ENCODE data around the gene MID1. TPM values are rescaled to one million over a fixed set of nuclear protein-coding genes. Genes with fewer than 3 reads are reported as not detected.

The MID1 gene
- polyA plus RNA-seq, 3 donors: 0.05 to 0.10 TPM; not detected in 1

- Histone ChIP-seq H3K4me3 (replicated peaks in 1 of 3; ENCODE audit: low read depth in 2 of 3, low read length in 3 of 3) (no peak overlapping the region), H3K79me2 (ENCODE audit: insufficient read depth, low read length) (no peaks in the 10 kb centered on the region), H3K9ac (ENCODE audit: insufficient read depth, low read length, poor library complexity, severe bottlenecking) (no peak overlapping the region), H2AFZ (ENCODE audit: insufficient read depth, low read depth, low read length, poor library complexity, severe bottlenecking) (no peak overlapping the region), H3K4me1 (ENCODE audit: control insufficient read depth in 1 of 2, insufficient read depth in 2 of 2, low read length in 2 of 2) (no peaks in the 10 kb centered on the region), H3K9me3 (replicated peaks in 1 of 2; ENCODE audit: control insufficient read depth in 1 of 2, insufficient read depth in 1 of 2, low read length in 2 of 2) (no peaks in the 10 kb centered on the region), H3K27me3 (ENCODE audit: control insufficient read depth in 2 of 2, insufficient read depth in 2 of 2, low read length in 2 of 2) (no peaks in the 10 kb centered on the region), H4K20me1 (ENCODE audit: insufficient read depth, low read length) (no peaks in the 10 kb centered on the region), H3K27ac (ENCODE audit: low read depth in 1 of 2, low read length in 2 of 2) (no peak overlapping the region), H3K4me2 (replicated peaks; ENCODE audit: extremely low read depth, low read length, poor library complexity, severe bottlenecking) (no peak overlapping the region), H3K36me3 (replicated peaks in 1 of 2; ENCODE audit: control insufficient read depth in 1 of 2, insufficient read depth in 2 of 2, low read length in 2 of 2) (no peaks in the 10 kb centered on the region)
- Mint-ChIP-seq H3K27ac (no peak overlapping the region), H3K36me3 (no peaks in the 10 kb centered on the region), H3K4me1 (no peaks in the 10 kb centered on the region), H3K9me3 (peaks cover 0 to 2% (median 0%) of the 10 kb centered on the region in 7 donors), H3K27me3 (ENCODE audit: low read depth in 3 of 3) (peaks cover 0 to 1% (median 0%) of the 10 kb centered on the region in 3 donors), H3K4me3 (no peak overlapping the region)
- WGBS (ENCODE audit: insufficient coverage): no CpG with 5 or more reads among the region's 1 CpG
- intact Hi-C loops (cut with micrococcal nuclease): no loop called here
- DNase-seq: no peak
- TF ChIP-seq CTCF (IDR thresholded peaks at IDR 0.05): no peak
These were observed 88.5 kb downstream of the MID1 start for GRCh38 chrX:10531927-10532326.

GRCh38 chrX:10529344-10529743 lies 91.0 kb downstream of the MID1 start:
- no CpG with 5 or more reads among the region's 4 CpGs for WGBS (ENCODE audit: insufficient coverage)
- Histone ChIP-seq H3K79me2 (ENCODE audit: insufficient read depth, low read length) (no peaks in the 10 kb centered on the region), H3K4me2 (replicated peaks; ENCODE audit: extremely low read depth, low read length, poor library complexity, severe bottlenecking) (no peak overlapping the region), H3K9ac (ENCODE audit: insufficient read depth, low read length, poor library complexity, severe bottlenecking) (no peak overlapping the region), H3K36me3 (replicated peaks in 1 of 2; ENCODE audit: control insufficient read depth in 1 of 2, insufficient read depth in 2 of 2, low read length in 2 of 2) (no peaks in the 10 kb centered on the region), H3K27ac (ENCODE audit: low read depth in 1 of 2, low read length in 2 of 2) (no peak overlapping the region), H3K27me3 (ENCODE audit: control insufficient read depth in 2 of 2, insufficient read depth in 2 of 2, low read length in 2 of 2) (no peaks in the 10 kb centered on the region), H3K4me3 (replicated peaks in 1 of 3; ENCODE audit: low read depth in 2 of 3, low read length in 3 of 3) (no peak overlapping the region), H3K9me3 (replicated peaks in 1 of 2; ENCODE audit: control insufficient read depth in 1 of 2, insufficient read depth in 1 of 2, low read length in 2 of 2) (no peaks in the 10 kb centered on the region), H2AFZ (ENCODE audit: insufficient read depth, low read depth, low read length, poor library complexity, severe bottlenecking) (no peak overlapping the region), H4K20me1 (ENCODE audit: insufficient read depth, low read length) (no peaks in the 10 kb centered on the region), H3K4me1 (ENCODE audit: control insufficient read depth in 1 of 2, insufficient read depth in 2 of 2, low read length in 2 of 2) (no peaks in the 10 kb centered on the region)
- DNase-seq: no peak
- Mint-ChIP-seq H3K27me3 (ENCODE audit: low read depth in 3 of 3) (peaks cover 0 to 1% (median 0%) of the 10 kb centered on the region in 3 donors), H3K9me3 (peaks cover 0 to 1% (median 0%) of the 10 kb centered on the region in 7 donors), H3K4me3 (no peak overlapping the region), H3K27ac (no peak overlapping the region), H3K36me3 (no peaks in the 10 kb centered on the region), H3K4me1 (no peaks in the 10 kb centered on the region)
- intact Hi-C loops (cut with micrococcal nuclease): no loop called here
- TF ChIP-seq CTCF (IDR thresholded peaks at IDR 0.05): no peak
